GM06990 (cell line): Measurements from ENCODE around the gene LRRC8E.

ENCODE experiments used
- DNase-seq: peaks from one replicate; pipeline ENCODE4 v3.0.0-alpha.2; 2011; ENCODE audit not compliant: insufficient read length; ENCODE audit errors: extremely low read depth
- H3K27me3 ChIP-seq: replicated peaks from 2 replicates; pipeline ENCODE4 v1.6.0; 2011; ENCODE audit warnings: low read length; ENCODE audit not compliant: control insufficient read depth, insufficient read depth
- H3K36me3 ChIP-seq: 2 replicates; pipeline ENCODE4 v1.5.1; 2011; ENCODE audit warnings: low read length; ENCODE audit not compliant: control insufficient read depth, insufficient read depth
- H3K4me3 ChIP-seq: replicated peaks from 2 replicates; pipeline ENCODE4 v1.5.1; 2011; ENCODE audit warnings: low read depth, mild to moderate bottlenecking, control low read depth, low read length
- TF ChIP-seq, protein P1 (sequence below): IDR thresholded peaks from 2 replicates; pipeline ENCODE4 v1.5.1; 2011; ENCODE audit warnings: low read length, control low read depth, mild to moderate bottlenecking, inconsistent platforms; ENCODE audit not compliant: insufficient read depth, poor library complexity, severe bottlenecking

The LRRC8E gene

DNA sequence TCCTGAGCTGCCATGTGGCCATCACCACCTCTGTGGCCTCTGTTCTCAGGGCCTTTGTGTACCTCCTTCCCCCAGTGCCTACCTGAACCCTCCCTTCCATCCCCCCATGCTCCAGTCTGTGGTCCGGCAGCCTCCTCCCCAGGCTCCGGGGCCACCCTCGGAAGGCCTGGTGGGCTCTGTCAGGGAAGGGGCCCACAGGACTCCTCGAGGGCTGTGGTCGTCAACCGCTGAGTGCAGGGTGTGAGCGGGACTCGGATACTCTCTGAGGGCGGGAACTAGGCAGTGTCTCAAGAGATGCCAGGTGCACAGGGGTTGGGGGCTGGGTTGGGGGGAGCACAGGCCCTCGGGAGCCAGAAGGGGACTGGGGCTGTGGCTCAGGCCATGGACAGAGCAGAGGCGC is 19.2 kb downstream of the LRRC8E start:
- TF ChIP-seq, protein P1, sequence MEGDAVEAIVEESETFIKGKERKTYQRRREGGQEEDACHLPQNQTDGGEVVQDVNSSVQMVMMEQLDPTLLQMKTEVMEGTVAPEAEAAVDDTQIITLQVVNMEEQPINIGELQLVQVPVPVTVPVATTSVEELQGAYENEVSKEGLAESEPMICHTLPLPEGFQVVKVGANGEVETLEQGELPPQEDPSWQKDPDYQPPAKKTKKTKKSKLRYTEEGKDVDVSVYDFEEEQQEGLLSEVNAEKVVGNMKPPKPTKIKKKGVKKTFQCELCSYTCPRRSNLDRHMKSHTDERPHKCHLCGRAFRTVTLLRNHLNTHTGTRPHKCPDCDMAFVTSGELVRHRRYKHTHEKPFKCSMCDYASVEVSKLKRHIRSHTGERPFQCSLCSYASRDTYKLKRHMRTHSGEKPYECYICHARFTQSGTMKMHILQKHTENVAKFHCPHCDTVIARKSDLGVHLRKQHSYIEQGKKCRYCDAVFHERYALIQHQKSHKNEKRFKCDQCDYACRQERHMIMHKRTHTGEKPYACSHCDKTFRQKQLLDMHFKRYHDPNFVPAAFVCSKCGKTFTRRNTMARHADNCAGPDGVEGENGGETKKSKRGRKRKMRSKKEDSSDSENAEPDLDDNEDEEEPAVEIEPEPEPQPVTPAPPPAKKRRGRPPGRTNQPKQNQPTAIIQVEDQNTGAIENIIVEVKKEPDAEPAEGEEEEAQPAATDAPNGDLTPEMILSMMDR = no peak
- peaks cover 9% of the 10 kb centered on the region for H3K36me3 ChIP-seq

DNA sequence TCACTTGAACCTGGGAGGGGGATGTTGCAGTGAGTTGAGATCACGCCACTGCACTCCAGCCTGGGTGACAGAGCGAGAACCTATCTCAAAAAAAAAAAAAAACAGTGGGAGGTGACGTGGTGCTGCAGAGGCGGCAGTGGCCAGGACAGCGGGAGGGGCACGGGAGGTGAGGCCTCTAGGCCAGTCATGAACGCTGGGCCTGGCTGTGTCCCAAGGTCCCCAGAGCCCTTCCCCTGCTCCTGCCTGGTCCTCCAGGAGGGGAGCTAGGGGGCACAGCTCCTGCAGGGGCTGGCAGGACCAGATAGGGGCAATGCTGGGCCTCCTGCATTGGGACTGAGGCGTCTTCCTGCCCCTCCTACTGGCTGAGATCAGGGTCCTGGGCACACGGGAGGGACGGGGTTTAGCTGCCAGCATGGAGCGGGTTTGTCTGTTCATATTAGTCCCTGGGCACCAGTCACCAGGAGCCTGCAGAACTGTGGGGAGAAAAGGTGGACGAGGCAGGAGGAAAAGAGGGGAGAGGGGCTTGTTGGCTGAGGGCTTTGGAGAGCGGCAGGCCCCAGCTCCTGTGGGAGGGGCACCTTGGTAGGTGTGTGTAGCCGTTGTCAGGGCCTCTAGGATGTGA is 19.9 kb downstream of the LRRC8E start:
- no peak overlapping the region for H3K4me3 ChIP-seq
- DNase-seq = no peak
- TF ChIP-seq, protein P1 = no peak
- H3K27me3 ChIP-seq = no peaks in the 10 kb centered on the region
- H3K36me3 ChIP-seq = peaks cover 10% of the 10 kb centered on the region

More for the DNA sequence above, 19.2 kb downstream of the LRRC8E start:
- no peak overlapping the region for H3K4me3 ChIP-seq
- no peak for DNase-seq
- no peaks in the 10 kb centered on the region for H3K27me3 ChIP-seq

DNA sequence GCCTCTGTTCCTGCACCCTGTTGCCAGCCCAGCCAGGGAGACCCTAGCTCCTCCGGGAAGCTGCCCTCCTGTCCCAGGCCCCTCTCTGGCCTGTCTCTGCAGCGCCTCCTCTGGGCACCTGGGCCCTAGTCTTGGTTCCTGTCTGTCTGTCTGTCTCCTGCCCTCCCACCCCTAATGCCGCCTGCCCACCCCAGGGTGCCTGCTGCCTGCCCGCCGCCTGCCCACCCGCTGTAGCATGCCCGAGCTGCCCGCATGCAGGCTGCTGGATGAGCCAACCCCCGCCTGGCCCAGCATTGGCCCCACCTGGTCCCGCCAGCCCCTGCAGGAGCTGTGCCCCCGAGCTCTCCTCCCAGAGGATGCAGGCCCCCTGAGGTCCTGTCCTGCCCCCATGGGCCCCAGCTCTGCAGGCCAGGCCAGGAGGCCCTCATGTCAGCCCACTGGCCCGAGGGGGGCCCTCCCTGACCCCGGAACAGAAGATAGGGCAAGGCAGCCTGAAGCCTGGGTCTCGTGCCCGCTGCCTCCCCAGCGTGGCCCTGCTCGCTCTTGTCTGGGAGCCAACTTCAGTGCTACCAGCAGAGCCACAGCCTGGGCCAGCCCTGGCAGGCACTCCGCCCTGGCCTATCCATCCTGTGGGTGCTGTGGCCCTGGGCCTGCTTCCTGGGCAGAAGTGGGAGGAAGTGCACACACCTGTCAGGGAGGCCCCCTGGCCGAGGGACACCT is 20.6 kb downstream of the LRRC8E start:
- Histone ChIP-seq H3K36me3 (peaks cover 10% of the 10 kb centered on the region), H3K4me3 (no peak overlapping the region), H3K27me3 (no peaks in the 10 kb centered on the region)
- DNase-seq = no peak
- TF ChIP-seq, protein P1 = no peak

DNA sequence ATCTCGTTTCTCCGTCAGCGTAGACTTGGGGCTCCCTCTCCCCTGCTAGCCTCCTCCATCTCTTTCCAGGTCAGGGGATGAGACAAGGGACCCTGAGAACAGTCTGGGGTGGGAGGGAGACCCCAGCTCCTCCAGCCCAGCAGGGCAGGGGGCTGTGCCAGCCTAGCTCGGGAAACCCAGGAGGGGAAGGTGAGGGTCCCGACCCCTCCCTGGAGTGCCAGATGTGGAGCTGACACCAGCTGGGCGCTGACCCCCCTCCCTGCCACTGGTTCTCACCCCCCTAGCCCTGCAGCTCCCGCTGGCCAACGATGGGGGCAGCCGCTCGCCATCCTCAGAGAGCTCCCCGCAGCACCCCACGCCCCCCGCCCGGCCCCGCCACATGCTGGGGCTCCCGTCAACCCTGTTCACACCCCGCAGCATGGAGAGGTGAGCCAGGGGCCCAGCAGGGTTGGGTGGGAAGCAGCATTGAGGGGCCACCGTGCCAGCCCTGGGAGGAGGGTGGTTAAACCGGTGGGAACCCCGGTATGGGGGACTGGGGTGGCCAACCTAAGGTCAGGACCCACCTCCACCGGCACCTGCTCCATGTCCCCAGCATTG is 21.3 kb downstream of the LRRC8E start:
- TF ChIP-seq, protein P1 = no peak
- DNase-seq = no peak
- no peak overlapping the region for H3K4me3 ChIP-seq
- peaks cover 10% of the 10 kb centered on the region for H3K36me3 ChIP-seq
- no peaks in the 10 kb centered on the region for H3K27me3 ChIP-seq

DNA sequence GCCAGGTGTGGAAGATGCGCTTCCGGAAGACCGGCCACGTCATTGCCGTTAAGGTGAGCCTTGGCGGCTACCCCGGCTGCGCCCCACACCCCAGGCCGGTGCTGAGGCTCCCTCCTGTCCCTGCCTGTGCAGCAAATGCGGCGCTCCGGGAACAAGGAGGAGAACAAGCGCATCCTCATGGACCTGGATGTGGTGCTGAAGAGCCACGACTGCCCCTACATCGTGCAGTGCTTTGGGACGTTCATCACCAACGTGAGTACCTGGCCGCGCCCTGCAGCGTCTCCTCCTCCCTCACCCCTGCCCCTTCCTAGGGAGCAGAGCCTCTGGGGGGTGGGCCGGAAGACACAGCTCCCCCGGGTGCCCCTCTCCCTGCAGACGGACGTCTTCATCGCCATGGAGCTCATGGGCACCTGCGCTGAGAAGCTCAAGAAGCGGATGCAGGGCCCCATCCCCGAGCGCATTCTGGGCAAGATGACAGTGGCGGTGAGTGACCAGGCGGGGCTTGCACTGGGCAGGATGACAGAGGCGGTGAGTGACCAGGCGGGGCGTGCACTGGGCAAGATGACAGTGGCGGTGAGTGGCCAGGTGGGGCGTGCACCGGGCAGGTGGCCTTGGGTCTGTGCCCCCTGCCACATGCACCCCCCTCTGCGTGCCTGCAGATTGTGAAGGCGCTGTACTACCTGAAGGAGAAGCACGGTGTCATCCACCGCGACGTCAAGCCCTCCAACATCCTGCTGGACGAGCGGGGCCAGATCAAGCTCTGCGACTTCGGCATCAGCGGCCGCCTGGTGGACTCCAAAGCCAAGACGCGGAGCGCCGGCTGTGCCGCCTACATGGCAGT is 22.2 kb downstream of the LRRC8E start:
- H3K27me3 ChIP-seq = no peaks in the 10 kb centered on the region; the same call in 1 of the 2 replicates
- no peak overlapping the region for H3K4me3 ChIP-seq
- H3K36me3 ChIP-seq = peaks cover 10% of the 10 kb centered on the region
- TF ChIP-seq, protein P1 = no peak
- DNase-seq = no peak
